Osteocyte (in vitro differentiated cells): Measurements from ENCODE around the gene IRF2BPL. TPM values are rescaled to one million over a fixed set of nuclear protein-coding genes. Genes with fewer than 3 reads are reported as not detected.

ENCODE experiments used
- DNase-seq: peaks from one replicate; pipeline ENCODE4 v3.0.0; 2021; ENCODE audit warnings: mixed read lengths; ENCODE audit not compliant: unreplicated experiment; ENCODE audit errors: extremely low spot score
- H3K27ac Mint-ChIP-seq: one replicate; pipeline ENCODE4 v1.8.0; 2021; ENCODE audit warnings: mild to moderate bottlenecking, mixed read lengths; ENCODE audit not compliant: unreplicated experiment
- H3K27me3 Mint-ChIP-seq: one replicate; pipeline ENCODE4 v1.8.0; 2021; ENCODE audit warnings: mixed read lengths; ENCODE audit not compliant: unreplicated experiment
- H3K36me3 Mint-ChIP-seq: one replicate; pipeline ENCODE4 v1.8.0; 2021; ENCODE audit warnings: mixed read lengths; ENCODE audit not compliant: unreplicated experiment
- H3K4me1 Mint-ChIP-seq: one replicate; pipeline ENCODE4 v1.8.0; 2021; ENCODE audit warnings: mixed read lengths; ENCODE audit not compliant: unreplicated experiment
- H3K4me3 Mint-ChIP-seq: one replicate; pipeline ENCODE4 v1.8.0; 2021; ENCODE audit warnings: mild to moderate bottlenecking, moderate library complexity, mixed read lengths; ENCODE audit not compliant: unreplicated experiment
- H3K9me3 Mint-ChIP-seq: one replicate; pipeline ENCODE4 v1.8.0; 2021; ENCODE audit warnings: mixed read lengths; ENCODE audit not compliant: unreplicated experiment
- total RNA-seq: library from RNA; stranded (reverse); gene quantifications from 2 replicates; pipeline ENCODE4 v1.2.1, GENCODE V29; 2021
- TF ChIP-seq, protein P1 (sequence below): fragments of 200-600 bp; sonication (generic); IDR thresholded peaks from 2 replicates; pipeline ENCODE4 v1.5.0; 2021; ENCODE audit warnings: antibody characterized with exemption, mild to moderate bottlenecking, moderate library complexity

Gene IRF2BPL
- total RNA-seq, 1 donor from 2014 or later = 120 TPM

DNA sequence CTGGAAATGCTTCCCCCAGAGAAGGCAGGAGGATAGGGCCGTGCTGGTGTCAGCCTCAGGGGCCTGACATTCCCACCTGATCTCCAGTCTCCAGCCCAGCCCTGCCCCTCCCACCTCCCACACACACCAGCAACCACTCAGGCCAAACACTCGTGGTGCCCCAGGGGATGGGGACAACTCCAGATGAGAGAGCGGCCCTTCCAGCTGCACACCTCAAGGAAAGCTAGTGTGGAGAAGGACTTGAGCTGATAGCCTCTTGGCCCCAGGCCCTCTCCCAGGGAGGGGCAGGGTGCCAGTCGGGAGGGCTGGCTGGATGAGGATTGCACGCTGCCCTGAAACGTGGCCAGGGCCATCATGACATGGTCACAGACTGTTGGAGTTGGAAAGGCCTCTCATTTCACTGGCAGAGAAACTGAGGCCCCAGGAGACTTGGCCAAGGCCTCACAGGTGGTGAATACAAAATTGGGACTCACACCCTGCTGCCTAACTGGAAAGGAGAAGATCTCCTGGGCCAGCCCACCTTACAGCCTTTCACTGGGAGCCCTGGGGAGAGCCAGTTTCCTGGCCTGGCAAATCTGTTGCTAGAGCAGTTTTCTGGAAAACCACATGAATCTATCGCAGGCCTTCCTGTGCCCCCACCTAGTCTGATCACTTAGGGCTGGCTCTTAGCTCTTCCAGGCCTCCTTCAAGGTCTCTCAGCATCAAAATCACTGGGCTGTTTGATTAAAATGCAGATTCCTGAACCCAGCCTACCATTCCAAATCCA lies 52.1 kb downstream of the IRF2BPL start:
- no peaks in the 10 kb centered on the region for H3K36me3 Mint-ChIP-seq
- no peak overlapping the region for H3K27ac Mint-ChIP-seq
- no peaks in the 10 kb centered on the region for H3K4me1 Mint-ChIP-seq
- no peaks in the 10 kb centered on the region for H3K27me3 Mint-ChIP-seq
- peaks cover under 1% of the 10 kb centered on the region for H3K9me3 Mint-ChIP-seq
- DNase-seq = no peak
- TF ChIP-seq, protein P1, sequence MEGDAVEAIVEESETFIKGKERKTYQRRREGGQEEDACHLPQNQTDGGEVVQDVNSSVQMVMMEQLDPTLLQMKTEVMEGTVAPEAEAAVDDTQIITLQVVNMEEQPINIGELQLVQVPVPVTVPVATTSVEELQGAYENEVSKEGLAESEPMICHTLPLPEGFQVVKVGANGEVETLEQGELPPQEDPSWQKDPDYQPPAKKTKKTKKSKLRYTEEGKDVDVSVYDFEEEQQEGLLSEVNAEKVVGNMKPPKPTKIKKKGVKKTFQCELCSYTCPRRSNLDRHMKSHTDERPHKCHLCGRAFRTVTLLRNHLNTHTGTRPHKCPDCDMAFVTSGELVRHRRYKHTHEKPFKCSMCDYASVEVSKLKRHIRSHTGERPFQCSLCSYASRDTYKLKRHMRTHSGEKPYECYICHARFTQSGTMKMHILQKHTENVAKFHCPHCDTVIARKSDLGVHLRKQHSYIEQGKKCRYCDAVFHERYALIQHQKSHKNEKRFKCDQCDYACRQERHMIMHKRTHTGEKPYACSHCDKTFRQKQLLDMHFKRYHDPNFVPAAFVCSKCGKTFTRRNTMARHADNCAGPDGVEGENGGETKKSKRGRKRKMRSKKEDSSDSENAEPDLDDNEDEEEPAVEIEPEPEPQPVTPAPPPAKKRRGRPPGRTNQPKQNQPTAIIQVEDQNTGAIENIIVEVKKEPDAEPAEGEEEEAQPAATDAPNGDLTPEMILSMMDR = no peak
- no peak overlapping the region for H3K4me3 Mint-ChIP-seq

GRCh38 chr14:76975812-76976211 lies 52.7 kb downstream of the IRF2BPL start:
- DNase-seq = no peak
- H3K4me3 Mint-ChIP-seq = no peak overlapping the region

DNA sequence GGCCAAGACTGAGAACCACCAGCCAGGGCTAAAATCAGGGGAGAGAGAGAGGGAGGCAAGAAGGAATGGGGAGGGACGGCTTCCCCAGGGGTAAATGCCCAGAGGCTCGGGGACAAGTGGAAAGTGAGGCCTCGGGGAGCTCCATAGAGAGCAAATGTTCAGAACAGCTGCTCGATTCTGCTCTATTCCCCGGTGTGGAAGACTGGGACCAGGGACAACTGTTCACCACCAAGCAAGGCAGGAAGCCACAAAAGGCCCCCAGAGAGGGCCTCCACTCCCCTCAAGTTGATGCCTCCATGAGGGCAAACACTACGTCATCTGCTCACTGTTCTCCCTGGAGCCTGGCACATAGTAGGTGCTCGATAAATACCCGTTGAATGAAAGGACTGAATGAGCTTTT lies 53.5 kb downstream of the IRF2BPL start:
- Mint-ChIP-seq H3K27ac (no peak overlapping the region), H3K4me3 (no peak overlapping the region), H3K27me3 (no peaks in the 10 kb centered on the region), H3K36me3 (no peaks in the 10 kb centered on the region), H3K9me3 (no peaks in the 10 kb centered on the region), H3K4me1 (no peaks in the 10 kb centered on the region)
- TF ChIP-seq, protein P1 = no peak
- no peak for DNase-seq

More at GRCh38 chr14:76975812-76976211, 52.7 kb downstream of the IRF2BPL start:
- TF ChIP-seq, protein P1 = no peak
- H3K9me3 Mint-ChIP-seq = no peaks in the 10 kb centered on the region
- no peak overlapping the region for H3K27ac Mint-ChIP-seq
- no peaks in the 10 kb centered on the region for H3K27me3 Mint-ChIP-seq
- H3K36me3 Mint-ChIP-seq = no peaks in the 10 kb centered on the region
- no peaks in the 10 kb centered on the region for H3K4me1 Mint-ChIP-seq

Other genes with a start within 250 kb of the IRF2BPL start
- gene ANGEL1, start 215.8 kb downstream of the IRF2BPL start, total RNA-seq = 18.7 and 19.7 TPM in 2 replicates
- gene LRRC74A, start 202.3 kb downstream of the IRF2BPL start, total RNA-seq = not detected in 2 replicates
- gene CIPC, start 69.5 kb upstream of the IRF2BPL start, total RNA-seq = 12.4 and 12.7 TPM in 2 replicates
- 0.10 and 0.16 TPM in 2 replicates for gene ZDHHC22, start 113.1 kb upstream of the IRF2BPL start, total RNA-seq
- 0.11 and 0.39 TPM in 2 replicates for gene TMEM63C, start 153.1 kb upstream of the IRF2BPL start, total RNA-seq
- not detected in 2 replicates for gene NGB, start 242.5 kb upstream of the IRF2BPL start, total RNA-seq